Fibroblast of the conjunctiva (primary cell): ENCODE data around the gene SPACA7.
A peak's percentile ranks its signal among the peaks of the same experiment; 100 is the strongest.
"Not testable (repeated sequence)": the region's sequence is repeated elsewhere in the genome, so short reads cannot be mapped to it uniquely, and the experiment has no call there.

Experiments
- DNase-seq: peaks from one replicate; pipeline ENCODE4 v3.0.0-alpha.2; 2010; ENCODE audit warnings: low read depth

SPACA7 gene

GRCh38 chr13:112428704-112429103, 52.5 kb downstream of the SPACA7 start:
- DNase-seq, result no peak

- no peak for DNase-seq
These were observed 55.6 kb downstream of the SPACA7 start for GRCh38 chr13:112431734-112432133.

- DNase-seq, result not testable (repeated sequence)
These were observed 56.6 kb downstream of the SPACA7 start for GRCh38 chr13:112432734-112433133.

GRCh38 chr13:112433517-112433916, 57.4 kb downstream of the SPACA7 start:
- not testable (repeated sequence) for DNase-seq

- no peak for DNase-seq
These were observed 57.9 kb downstream of the SPACA7 start for GRCh38 chr13:112434032-112434431.

GRCh38 chr13:112434937-112435523, 58.9 kb downstream of the SPACA7 start:
- DNase-seq, result no peak

GRCh38 chr13:112435973-112436372, 59.8 kb downstream of the SPACA7 start:
- DNase-seq, result no peak

GRCh38 chr13:112438094-112438493, 61.9 kb downstream of the SPACA7 start:
- no peak for DNase-seq

- DNase-seq, result no peak
These were observed 62.4 kb downstream of the SPACA7 start for GRCh38 chr13:112438515-112438914.

- DNase-seq, result no peak
These were observed 65.1 kb downstream of the SPACA7 start for GRCh38 chr13:112441226-112441625.

- DNase-seq, result no peak
These were observed 65.7 kb downstream of the SPACA7 start for GRCh38 chr13:112441779-112442310.

GRCh38 chr13:112442483-112443090, 66.4 kb downstream of the SPACA7 start:
- no peak for DNase-seq

GRCh38 chr13:112443191-112443994, 67.2 kb downstream of the SPACA7 start:
- no peak for DNase-seq

GRCh38 chr13:112443995-112444311, 67.8 kb downstream of the SPACA7 start:
- DNase-seq, result peak; percentile 33

GRCh38 chr13:112444416-112445399, 68.6 kb downstream of the SPACA7 start:
- no peak for DNase-seq

- DNase-seq, result no peak
These were observed 69.5 kb downstream of the SPACA7 start for GRCh38 chr13:112445411-112446271.

- DNase-seq, result no peak
These were observed 70.2 kb downstream of the SPACA7 start for GRCh38 chr13:112446347-112446861.

GRCh38 chr13:112446867-112447266, 70.7 kb downstream of the SPACA7 start:
- DNase-seq, result no peak

- DNase-seq, result no peak
These were observed 71.2 kb downstream of the SPACA7 start for GRCh38 chr13:112447306-112447705.

- no peak for DNase-seq
These were observed 71.8 kb downstream of the SPACA7 start for GRCh38 chr13:112447761-112448603.
